Measurements from ENCODE around the gene ASXL1.
"Not testable (repeated sequence)": the region's sequence is repeated elsewhere in the genome, so short reads cannot be mapped to it uniquely, and the experiment has no call there.

ASXL1 gene

DNA sequence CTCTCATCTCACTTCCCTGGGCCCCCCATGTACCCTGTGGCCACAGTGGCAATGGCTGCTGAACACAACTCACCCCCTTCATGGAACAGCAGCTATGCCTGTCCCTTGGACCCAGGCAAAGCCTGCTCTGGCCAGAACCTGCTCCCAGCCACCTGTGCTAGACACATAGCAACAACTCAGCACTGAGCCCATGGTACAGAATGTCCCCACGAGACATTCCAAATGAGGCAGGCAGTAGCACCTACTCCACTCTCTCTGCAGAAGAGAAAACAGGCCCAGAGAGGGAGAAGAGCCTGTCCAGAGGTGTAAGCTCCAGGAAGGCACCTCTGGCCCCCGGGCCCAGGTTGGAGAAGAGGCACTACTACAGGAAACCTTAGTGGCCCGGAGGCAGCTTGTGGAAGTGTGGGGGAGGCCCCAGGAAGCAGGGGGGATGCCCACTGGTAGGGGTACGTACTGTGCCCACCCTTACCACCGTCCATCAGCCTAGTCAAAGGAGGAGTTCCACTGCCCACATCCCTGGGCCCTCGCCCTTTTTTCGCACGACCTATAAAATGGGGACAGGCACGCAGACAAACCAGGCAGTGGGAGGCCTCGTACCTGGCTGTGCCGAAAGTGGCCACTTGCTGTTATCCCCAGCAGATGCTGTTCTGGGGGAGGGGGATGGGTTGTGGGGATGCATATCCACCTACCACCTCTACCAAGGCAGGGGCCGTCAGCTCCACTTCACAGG is 97.2 kb downstream of the ASXL1 start:
- DNase-seq, result no peak

DNA sequence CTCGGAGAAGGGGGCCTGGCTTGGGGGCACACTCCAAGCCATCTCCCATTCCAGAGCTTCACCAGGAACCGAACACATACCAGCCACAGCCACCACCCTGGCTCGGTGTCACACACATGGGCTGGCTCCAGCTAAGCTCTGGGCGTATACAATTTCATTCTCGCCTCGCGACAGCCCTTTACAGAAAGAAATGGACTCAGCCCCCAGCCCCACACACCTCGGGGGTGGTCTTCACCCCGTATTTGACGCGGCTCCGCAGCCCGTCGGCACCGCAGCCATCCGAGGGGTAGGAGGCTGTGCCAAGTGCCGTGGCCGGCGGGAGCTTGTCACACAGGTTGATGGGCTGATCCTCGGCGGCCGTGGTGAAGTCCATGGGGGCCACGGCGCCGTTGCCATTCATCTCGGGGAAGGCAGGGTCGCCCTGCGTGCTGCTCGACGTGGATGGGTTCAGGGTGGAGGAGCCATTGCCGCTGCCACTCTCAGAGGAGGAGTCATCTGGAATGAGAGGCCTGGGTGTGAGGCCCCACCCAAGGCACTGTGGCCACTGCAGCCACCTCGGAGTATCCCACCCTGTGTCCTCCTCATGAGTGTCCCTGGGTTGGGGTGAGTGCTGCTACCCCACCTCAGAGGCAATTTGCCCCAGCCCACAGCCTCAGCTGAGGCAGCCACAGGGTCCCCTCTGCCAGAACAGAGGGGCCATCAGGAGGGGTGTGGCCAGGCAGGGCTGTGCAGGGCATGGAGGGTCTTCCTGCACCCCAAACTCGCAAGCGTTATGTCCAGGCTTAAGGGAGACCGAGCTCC is 98.0 kb downstream of the ASXL1 start:
- DNase-seq, result no peak

DNA sequence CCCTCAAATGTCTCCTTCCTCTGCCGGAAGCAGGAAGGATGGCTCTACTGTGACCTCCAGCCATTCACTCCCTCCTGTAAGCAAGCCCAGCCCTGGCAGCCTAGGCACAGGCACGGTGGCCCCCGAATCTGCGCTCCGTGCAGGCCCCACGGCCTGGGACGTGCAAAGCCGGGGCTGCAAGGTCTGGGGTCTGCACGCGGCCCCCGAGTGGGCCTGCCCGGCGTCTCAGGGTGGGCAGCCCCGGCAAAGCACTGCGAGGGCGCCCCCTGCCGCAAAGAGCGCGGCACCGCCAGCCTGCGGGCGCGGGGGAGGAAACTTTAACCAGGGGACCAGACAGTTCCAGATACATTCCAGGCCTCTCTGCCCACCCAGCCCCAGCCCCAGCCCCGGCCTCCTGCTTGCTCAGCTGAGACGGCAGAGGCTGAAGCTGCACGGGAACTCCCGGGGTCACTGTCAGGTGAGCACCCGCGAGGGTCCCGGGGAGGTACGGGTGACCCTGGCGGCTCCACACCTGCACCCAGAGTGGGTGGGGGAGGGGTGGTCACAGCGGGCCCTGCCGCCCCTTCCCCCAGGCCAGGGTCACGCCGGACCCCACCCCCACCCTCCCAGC is 98.8 kb downstream of the ASXL1 start:
- DNase-seq, result no peak

DNA sequence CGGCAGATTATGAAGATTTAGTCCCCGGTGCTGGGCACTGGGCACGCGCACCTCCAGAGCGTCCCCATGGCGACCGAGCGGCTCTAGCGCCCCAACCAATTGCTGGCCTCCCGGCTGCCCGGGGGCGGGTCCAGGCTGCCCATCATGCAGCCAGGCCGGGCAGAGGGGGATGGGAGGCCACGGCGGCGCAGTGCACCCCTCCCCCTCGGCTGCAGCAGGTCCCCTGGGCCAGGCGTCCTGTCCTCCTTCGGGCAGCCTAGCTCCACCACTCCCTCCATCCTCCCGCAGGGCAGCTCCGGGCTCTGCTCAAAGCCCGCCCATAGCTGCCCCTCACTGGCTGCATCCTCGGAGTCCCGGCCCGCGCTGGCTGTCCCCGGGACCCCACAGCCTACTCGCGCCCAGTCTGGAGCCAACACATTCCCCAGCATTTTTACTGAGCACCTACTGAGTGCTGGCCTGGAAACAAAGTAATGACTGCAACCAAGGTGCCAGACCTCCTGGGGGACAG is 99.4 kb downstream of the ASXL1 start:
- no peak for DNase-seq

DNA sequence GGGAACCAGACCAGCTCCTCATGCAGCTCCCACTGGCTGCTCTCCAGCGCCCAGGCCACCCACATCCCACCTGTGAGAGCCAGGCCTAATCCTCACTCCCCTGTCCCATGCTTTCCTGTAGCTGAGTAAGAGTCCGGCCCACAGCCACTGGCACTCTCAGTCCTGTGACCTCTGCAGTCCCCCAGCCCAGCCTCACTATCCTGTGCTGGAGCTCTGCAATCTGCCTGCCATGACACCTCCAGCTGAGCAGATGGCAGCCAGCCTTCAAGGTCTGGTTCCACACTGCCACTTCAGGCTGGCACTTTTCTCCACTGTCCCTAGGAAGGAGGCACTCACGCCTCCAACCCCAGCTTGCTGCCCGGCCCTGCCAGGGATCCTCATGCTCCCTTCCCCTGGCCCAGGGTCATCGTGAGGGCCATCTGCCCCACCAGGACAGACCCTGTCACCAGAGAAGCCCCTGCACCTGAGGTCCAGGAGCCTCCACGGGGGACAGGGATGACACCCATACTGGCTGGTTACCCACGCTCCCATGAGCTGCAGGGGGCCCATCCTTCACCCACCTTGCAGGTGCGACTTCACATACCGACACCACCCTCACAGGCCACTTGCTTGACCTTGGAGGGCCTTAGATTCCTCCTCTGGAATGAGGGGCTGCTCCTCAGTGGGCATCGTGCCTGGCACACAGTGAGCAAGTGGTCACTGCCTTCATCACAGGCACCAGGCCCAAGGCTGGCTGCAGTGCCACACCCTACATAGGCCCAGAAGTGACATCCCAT is 100.1 kb downstream of the ASXL1 start:
- DNase-seq, result no peak

DNA sequence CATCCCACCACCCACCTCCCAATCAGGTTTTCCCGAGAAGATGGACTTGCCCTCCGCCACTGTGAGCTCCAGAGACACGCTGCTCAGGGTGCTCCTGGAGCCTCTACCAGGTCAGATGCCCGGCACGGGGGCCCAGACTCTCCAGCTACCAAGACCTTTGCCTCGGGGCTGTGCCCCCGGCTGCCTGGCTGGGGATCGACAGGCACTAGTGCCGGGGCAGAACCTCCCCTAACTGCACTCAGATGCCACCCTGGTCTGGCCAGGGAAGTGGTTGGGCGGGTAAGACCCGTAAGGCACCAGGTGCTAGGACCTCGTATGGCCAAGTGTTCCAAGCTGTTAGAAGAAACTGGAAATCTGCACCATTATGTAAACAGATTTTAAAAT is 100.7 kb downstream of the ASXL1 start:
- no peak for DNase-seq

DNA sequence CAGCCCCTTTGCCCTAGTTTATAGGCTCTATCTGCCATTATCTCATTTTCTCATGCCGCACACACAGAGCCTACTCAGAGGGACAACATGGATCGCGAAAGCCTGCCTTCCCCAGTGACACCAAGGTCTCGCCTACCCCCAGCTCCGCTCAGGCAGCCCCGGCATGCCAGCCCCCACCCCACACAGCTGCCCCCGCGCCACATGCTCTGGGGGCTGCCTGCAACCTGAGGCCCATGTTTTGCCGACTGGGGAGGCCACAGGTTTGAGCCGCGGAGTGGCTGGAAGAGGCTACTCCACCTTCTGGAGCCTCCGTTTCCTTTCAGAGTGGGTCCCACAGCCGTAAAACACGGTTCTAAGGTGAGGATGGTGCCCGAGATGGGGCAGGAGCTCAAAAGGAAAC is 102.1 kb downstream of the ASXL1 start:
- DNase-seq, result no peak

DNA sequence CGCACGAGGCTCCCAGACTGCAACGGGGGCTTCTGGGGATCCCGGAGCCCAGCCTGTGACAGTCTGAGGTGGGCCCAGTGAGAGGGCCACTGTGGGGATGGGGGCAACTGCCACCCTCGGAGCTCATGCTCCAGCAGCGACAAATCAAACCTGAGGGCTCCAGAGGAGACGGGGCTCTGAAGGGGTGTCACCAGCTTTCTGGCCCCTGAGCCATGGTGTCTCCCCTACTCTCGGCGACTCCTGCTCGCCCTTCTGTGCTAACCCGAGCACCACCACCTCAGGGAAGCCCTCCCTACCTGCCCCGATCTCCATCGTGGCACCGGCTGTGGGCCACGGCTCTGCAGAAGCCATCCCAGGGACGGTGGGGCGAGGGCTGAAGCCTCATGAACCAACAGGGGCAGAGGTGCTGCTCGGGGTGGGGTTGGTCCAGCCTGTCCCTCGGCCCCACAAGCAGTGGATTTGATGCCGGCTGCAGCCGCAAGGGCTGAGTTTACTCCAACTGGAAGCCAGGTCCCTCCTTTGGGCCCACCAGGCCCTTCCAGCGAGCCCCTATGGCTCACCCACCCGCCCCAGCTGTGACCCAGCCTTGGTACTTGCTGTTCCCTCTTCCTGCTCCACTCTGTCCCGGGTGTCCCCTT is 102.7 kb downstream of the ASXL1 start:
- DNase-seq, result no peak

DNA sequence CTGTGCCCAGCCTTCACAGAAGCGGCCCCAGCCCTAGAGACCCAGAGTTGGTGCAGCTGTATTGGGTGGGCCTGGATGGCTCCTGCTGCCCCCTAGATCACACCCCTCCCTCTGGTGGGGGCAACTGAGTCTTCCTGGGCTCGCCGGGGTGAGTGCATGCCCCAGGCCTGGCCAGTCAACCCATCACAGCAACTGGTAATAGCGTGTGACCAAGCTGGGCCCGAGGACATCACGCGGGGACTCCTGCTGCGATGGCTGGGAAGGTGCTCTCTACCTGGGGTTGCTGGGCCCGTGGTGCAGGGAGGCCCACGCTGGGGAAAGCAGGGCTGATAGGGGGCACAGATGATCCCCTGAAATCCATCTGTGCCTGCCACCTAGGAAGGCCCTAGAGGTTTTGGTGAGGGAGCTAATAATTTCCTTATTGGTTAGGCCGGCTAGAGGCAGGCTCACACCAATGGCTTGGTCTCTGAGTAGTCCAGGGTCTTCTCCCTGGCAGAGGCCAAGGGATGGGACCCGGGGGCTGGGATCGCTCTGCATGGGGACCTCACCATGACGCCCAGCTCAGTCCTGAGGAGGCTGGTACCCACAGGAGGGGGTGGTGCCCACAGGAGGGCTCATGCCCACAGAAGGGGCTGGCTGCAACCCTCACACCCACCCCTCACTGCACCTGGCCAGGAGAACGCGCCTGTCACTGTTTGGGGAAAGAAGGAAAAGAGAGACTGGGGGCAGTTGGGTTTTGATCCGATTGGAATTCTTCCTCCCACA is 103.9 kb downstream of the ASXL1 start:
- no peak for DNase-seq

DNA sequence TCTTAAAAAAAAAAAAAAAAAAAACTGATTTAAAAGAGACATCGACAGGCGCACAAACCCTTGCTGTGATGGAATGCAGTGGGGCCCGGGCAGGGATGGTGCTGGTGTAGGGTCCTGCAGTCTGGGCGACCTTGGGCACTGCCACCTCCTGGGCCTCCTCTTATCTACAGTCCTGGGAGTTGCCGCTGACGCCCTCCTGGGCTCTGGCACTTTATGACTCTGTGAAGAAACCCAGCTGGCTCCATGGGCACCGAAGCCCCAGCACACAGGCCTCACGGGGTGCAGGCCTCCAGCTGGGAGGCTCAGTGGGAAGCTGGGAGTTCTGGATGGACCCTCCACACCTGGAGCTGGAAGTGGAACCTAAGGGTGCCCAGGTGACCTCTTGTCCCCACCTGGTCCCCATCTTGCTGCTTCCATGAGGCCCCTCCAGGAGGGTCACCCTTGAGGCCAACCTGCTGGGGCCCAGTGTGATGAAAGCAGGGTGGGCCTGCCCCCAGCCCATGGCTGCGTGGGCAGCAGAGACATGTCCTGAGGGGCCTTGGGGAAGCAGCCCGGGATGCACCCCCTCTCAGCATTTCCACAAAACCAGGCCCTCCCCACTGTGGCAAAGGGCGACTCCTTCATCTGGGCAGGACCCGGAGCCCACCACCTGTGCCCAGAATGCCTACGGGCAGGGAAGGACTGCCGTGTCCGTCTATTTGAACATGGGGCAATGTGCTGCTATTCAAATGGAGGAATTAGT is 104.9 kb downstream of the ASXL1 start:
- DNase-seq, result no peak

DNA sequence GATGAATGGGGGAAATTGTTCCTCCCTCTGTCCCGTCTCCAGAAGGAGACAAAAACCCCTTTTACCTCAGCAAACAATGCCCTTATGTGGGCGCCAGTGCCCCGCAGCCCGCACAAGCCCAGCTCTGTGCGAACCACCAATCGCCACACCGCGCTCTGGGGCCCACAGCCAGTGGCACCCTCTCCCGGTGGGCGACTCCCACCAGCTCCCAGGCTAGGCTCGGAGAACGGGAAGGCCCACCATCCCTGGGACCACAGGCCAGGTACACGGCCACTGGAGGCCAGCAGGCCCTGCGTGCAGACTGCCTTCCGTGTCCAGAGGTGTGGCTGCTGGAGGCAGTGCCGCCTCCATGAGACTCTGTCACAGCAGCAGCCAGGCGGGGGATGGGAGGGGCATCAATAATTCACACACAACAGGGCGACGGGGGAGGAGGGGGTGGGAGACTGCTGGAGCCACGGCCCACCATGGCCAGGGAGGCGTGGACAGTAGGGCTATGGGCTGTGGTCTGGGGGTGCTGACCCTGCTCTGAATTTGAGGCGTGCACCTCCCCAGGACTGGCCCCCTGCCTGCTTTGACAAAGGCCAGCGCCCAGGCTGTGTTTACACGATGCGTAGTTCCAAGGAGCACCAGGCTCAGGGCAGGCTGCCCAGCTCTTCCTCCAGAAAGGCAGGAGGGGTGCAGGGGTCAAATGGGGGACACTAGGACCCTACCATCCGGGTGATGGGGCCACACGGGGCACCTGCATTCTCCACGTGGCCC is 105.7 kb downstream of the ASXL1 start:
- DNase-seq, result no peak

DNA sequence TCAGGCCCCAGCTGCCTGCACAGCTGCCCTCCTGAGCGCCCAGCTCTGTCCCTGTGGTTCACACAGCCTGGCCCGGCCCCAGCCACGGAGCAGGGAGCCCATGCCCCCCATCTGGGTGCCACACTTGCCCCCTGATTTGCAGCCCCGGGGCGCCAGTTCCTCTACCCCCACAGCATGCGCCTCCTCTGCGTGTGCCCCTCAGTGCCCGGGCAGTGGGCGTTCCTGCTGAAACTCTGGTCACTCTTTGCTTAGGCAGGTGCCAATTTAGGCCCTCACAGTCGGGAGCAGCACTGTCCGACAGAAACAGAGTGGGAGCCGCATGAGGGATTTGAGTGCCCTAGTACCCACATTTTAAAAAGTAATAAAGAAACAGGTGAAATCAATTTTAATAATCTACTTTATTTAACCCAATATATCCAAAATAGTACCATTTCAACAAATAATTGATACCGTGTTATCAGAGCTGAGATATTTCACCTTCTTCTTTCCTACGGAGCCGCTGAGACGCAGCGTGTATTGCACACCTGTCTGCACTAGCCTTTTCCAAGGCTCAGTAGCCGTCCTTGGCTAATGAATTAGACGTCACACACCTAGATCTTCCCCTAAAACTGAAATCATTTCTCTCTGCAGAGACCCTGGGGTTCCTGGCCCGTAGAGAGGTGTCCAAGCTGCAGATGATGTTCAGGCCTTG is 106.4 kb downstream of the ASXL1 start:
- no peak for DNase-seq

DNA sequence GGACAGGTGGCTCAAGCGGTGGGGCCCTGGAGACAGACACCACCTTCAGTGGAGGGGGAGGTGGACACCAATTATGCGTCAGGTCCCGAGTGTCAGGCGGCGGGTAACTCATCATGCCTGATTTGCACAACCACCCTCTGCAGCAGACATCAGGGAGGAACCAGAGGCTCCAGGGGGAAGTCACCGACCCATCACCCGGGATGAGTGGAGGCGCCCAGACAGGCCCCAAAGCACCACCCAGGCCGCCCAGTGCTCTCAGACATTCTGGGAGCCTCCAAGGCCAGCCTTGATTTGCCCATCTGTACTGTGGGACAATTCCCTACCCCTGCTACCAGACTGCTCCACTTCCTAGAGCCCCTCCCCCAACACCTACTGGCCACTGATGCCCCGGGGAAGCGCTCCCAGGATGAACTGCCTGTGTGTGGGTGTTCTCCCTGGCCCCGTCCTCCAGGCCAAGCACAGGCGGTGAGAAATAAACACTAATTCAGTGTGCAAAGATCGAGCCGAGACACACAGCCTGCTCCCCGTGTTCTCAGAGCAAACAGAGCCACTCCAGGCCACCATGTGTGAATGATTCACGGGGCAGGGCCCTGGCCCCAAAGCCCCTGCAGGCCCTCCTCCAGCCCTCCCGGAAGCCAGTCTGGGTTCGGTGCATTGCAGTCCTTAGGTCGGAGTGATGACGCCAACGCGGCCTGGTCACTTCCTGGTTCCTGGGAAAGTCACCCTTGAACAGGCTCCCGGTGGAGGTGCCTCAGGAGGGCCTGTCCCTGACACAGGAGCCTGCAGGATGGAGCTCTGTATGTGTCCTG is 107.2 kb downstream of the ASXL1 start:
- DNase-seq, result no peak

DNA sequence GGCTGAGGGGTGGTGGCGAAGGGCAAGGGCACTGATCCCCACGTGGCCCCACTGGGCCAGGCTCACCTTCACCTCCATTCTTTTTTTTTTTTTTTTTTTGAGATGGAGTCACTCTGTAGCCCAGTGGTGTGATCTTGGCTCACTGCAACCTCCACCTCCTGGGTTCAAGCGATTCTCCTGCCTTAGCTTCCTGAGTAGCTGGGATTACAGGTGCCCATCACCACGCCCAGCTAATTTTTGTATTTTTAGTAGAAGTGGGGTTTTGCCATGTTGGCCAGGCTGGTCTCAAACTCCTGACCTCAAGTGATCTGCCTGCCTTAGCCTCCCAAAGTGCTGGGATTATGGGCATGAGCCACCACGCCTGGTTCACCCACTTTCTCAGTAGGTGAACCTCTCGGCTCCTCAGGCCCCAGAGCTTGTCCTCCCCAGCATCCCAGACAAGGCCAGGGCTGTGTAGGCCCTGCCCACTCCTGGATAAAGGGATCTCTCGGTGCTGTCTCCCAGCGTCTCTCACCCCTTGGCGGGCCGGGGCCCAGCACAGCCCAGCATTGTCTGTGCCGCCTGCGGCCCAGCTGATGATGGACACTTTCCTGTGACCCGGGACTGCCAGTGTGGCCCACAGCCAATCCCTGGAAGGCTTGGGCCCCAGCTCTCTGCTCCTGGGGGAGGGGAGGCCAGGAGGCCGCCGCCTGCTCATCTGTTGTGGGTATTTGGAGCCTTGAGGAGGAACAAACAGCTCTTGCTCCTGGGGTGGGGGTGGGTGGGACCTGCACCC is 108.0 kb downstream of the ASXL1 start:
- DNase-seq, result not testable (repeated sequence)

DNA sequence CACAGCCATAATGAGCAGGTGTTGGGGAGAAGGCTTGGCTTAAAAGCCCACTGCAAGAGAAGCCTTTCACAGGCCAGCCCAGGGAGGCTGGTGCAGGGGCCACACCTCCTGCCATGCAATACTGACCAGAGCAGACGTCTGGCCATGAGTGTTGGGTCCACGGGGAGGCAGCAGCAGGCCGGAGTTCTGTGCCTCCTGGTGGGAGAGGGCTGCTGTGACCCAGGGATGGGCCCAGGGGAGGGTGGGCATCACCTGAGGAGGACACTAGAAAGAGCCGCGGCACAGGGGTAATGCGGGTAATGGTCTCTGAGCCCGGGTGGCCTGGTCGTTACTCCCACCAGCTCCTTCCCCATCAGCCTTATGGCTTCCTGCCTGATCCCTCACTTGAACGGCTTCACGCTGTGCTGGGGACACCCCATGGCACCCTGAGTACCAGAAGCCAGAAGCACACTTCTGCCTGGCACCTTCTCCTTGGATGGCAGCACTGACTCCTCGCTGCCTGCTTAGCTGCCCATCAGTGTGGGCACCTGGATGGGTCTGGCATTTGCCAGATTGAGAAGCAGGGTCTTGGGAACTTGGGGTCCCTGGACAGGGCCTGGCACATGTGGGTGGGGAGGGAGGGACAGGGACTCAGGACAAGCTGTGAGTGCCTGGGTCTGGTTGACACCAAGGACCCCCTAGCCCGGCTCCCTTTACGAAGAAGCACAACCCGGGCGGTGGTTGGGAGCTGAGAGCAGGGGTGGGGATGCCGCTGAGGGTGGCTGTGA is 108.8 kb downstream of the ASXL1 start:
- no peak for DNase-seq

DNA sequence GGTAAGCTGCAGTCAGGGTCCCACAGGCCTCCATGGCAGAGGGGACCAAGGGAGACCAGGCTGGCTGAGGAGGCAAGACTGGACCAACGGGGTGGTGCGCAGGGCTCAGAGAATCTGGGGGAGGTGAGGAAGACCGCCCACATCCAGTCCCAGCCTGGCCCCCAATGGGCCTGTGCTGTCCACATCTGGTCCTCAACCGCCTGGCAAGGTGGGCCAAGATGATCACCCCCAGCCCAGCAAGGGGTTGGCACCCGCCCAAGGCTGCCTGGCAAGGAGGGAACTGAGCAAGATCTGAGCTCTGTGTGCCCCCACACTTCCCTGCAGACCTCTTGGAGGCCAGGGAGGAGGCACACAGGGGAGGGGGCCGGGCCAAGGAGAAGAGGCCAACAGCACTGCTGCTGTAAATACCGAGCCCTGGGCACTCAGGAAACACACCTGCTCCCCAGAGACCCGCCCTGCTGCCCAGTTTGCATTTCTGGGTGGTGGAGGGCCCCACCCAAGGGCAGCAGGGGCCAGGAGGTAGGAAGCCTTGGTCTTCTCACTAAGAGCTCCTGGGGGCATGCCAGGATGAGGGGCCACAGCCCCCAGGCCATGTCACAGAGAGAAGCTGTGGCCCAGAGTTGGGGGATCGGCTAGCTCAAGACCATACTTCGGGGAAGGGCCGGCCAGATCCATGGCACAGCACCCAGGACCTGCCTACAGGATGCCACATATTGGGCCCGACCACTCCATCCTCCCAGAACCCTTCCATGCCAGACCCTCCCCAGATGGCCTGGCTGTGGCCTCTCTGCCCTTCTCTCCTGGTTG is 109.6 kb downstream of the ASXL1 start:
- no peak for DNase-seq
